Limb (tissue), 2 donors: ENCODE results near the gene PCBP3.

Experiments used
- DNase-seq, 2 donors: peaks; one replicate each; pipeline ENCODE4 v3.0.0-alpha.2; 2016; ENCODE audit errors: extremely low spot score in 2 of 2

Gene PCBP3

GRCh38 chr21:45724994-45725843 is 81.7 kb downstream of the PCBP3 start:
- no peak for DNase-seq

- no peak for DNase-seq
Observed at GRCh38 chr21:45725844-45726200, 82.3 kb downstream of the PCBP3 start.

- DNase-seq = no peak
Observed at GRCh38 chr21:45726438-45726837, 82.9 kb downstream of the PCBP3 start.

- DNase-seq = no peak
Observed at GRCh38 chr21:45727390-45727789, 83.9 kb downstream of the PCBP3 start.

- DNase-seq = no peak
Observed at GRCh38 chr21:45735259-45736000, 91.9 kb downstream of the PCBP3 start.

- DNase-seq = no peak
Observed at GRCh38 chr21:45736042-45736689, 92.6 kb downstream of the PCBP3 start.

GRCh38 chr21:45736690-45737484 is 93.4 kb downstream of the PCBP3 start:
- no peak for DNase-seq

- no peak for DNase-seq
Observed at GRCh38 chr21:45737485-45738166, 94.1 kb downstream of the PCBP3 start.

GRCh38 chr21:45739218-45740087 is 95.9 kb downstream of the PCBP3 start:
- no peak for DNase-seq

- DNase-seq = no peak
Observed at GRCh38 chr21:45740088-45740440, 96.5 kb downstream of the PCBP3 start.

- no peak for DNase-seq
Observed at GRCh38 chr21:45740491-45741357, 97.2 kb downstream of the PCBP3 start.

GRCh38 chr21:45741691-45742090 is 98.2 kb downstream of the PCBP3 start:
- no peak for DNase-seq

GRCh38 chr21:45742247-45742646 is 98.7 kb downstream of the PCBP3 start:
- DNase-seq = no peak

GRCh38 chr21:45745256-45745655 is 101.7 kb downstream of the PCBP3 start:
- no peak for DNase-seq

GRCh38 chr21:45747233-45747766 is 103.8 kb downstream of the PCBP3 start:
- no peak for DNase-seq

- no peak for DNase-seq
Observed at GRCh38 chr21:45747802-45748445, 104.4 kb downstream of the PCBP3 start.

GRCh38 chr21:45748593-45748992 is 105.1 kb downstream of the PCBP3 start:
- DNase-seq = no peak

- no peak for DNase-seq
Observed at GRCh38 chr21:45749974-45750373, 106.4 kb downstream of the PCBP3 start.
